K562 (cell line): ENCODE results near the gene HMGN1. TPM values are rescaled to one million over a fixed set of nuclear protein-coding genes. Genes with fewer than 3 reads are reported as not detected.

ENCODE experiments used
- C11orf30 ChIP-seq: fragments of 450-650 bp; IDR thresholded peaks from 2 replicates; pipeline ENCODE4 v1.6.1; 2016; ENCODE audit warnings: low read depth, mild to moderate bottlenecking
- CBX1 ChIP-seq: sonication (generic); IDR thresholded peaks from 2 replicates; pipeline ENCODE4 v1.6.1; 2016; ENCODE audit warnings: antibody characterized with exemption, low read depth, mild to moderate bottlenecking
- FOXA1 ChIP-seq: fragments of 450-650 bp; IDR thresholded peaks from 2 replicates; pipeline ENCODE4 v1.6.1; 2016; ENCODE audit warnings: mild to moderate bottlenecking, borderline replicate concordance
- KDM4B ChIP-seq, 2 experiments: fragments of 450-650 bp in 1 of 2; sonication (generic) in 1 of 2; IDR thresholded peaks; 2 replicates each; pipeline ENCODE4 v1.6.1; 2016 to 2017; ENCODE audit warnings: borderline replicate concordance in 2 of 2, antibody characterized with exemption in 1 of 2, low read depth in 1 of 2, mild to moderate bottlenecking in 1 of 2
- MLLT1 ChIP-seq, 2 experiments: fragments of 450-650 bp; IDR thresholded peaks; 2 replicates each; pipeline ENCODE4 v1.6.1; 2016
- NBN ChIP-seq: fragments of 450-650 bp; IDR thresholded peaks from 2 replicates; pipeline ENCODE4 v1.6.1; 2016; ENCODE audit warnings: low read depth, mild to moderate bottlenecking
- SRF ChIP-seq, 2 experiments: fragments of 250-450, 450-650 bp in 1 of 2; sonication (Bioruptor Pico) in 1 of 2; sonication (generic) in 1 of 2; formaldehyde crosslinking; IDR thresholded peaks; 2 replicates each; pipeline versions ENCODE4 v1.5.0 to v1.5.1; 2020 to 2022; ENCODE audit warnings: mild to moderate bottlenecking in 1 of 2, missing genetic modification reagents in 1 of 2
- TFAM ChIP-seq: fragments of 250-450 bp; sonication (Bioruptor Pico); conservative IDR thresholded peaks from 2 replicates; pipeline ENCODE4 v1.5.0; 2021; ENCODE audit warnings: mild to moderate bottlenecking, moderate library complexity
- ZNF253 ChIP-seq: fragments of 250-450 bp; sonication (Bioruptor Pico); conservative IDR thresholded peaks from 2 replicates; pipeline ENCODE4 v1.6.1; 2021; ENCODE audit warnings: mild to moderate bottlenecking
- ZNF57 ChIP-seq: fragments of 450-650 bp; formaldehyde crosslinking; IDR thresholded peaks from 2 replicates; pipeline ENCODE4 v1.4.0; 2020; ENCODE audit warnings: mild to moderate bottlenecking, moderate library complexity
- polyA plus RNA-seq, 8 experiments: library from polyadenylated mRNA; depleted of rRNA in 4 of 8; stranded (reverse) in 5 of 8; unstranded in 3 of 8; fragments of >200 nt; fragmentation: Nextera tagmentation in 2 of 8; fragmentation: Illumina TruSeq in 1 of 8; extraction: Ambion mirVana in 2 of 8; extraction: Trizol in 1 of 8; gene quantifications; 2 replicates each; pipeline versions ENCODE4 v1.2.1 to v1.2.3, GENCODE V29; 2011 to 2014; ENCODE audit warnings: inconsistent platforms in 1 of 8, missing spikeins in 1 of 8
- total RNA-seq, 7 experiments: library from RNA; depleted of rRNA in 6 of 7; stranded (reverse); fragments of >200 nt in 6 of 7; fragmentation: Illumina TruSeq in 2 of 7; extraction: Trizol in 2 of 7; gene quantifications; 2 replicates each; pipeline versions ENCODE4 v1.2.1 to v1.2.3, GENCODE V29; 2011 to 2021; ENCODE audit warnings: low replicate concordance in 1 of 7
- TF ChIP-seq, protein P1 (sequence below): fragments of 450-650 bp; IDR thresholded peaks from one replicate; pipeline ENCODE4 v1.6.1; 2018; ENCODE audit warnings: mild to moderate bottlenecking, moderate library complexity; ENCODE audit not compliant: partially characterized antibody
- TF ChIP-seq, protein P2 (sequence below), 3 experiments: fragments of 200-800 bp in 1 of 3; fragments of 250-450 bp in 1 of 3; fragments of 450-650 bp in 1 of 3; sonication (Bioruptor Pico) in 1 of 3; sonication (Bioruptor generic) in 1 of 3; formaldehyde crosslinking in 1 of 3; IDR thresholded peaks; 2 replicates each; pipeline versions ENCODE4 v1.6.1 to v1.8.0; 2016 to 2022; ENCODE audit warnings: mild to moderate bottlenecking in 2 of 3, missing genetic modification characterization in 2 of 3, missing compliant biosample characterization in 1 of 3, moderate library complexity in 1 of 3
- TF ChIP-seq, protein P3 (sequence below): sonication (generic); formaldehyde crosslinking; IDR thresholded peaks from 2 replicates; pipeline ENCODE4 v1.8.0; 2023; ENCODE audit warnings: mild to moderate bottlenecking, missing genetic modification reagents

The HMGN1 gene
- total and polyA plus RNA-seq, 9 of the 15 experiments (the other 6 are each of a cell fraction or from before 2014, with no cell fraction given), result 124 to 626 (median 498) TPM

DNA sequence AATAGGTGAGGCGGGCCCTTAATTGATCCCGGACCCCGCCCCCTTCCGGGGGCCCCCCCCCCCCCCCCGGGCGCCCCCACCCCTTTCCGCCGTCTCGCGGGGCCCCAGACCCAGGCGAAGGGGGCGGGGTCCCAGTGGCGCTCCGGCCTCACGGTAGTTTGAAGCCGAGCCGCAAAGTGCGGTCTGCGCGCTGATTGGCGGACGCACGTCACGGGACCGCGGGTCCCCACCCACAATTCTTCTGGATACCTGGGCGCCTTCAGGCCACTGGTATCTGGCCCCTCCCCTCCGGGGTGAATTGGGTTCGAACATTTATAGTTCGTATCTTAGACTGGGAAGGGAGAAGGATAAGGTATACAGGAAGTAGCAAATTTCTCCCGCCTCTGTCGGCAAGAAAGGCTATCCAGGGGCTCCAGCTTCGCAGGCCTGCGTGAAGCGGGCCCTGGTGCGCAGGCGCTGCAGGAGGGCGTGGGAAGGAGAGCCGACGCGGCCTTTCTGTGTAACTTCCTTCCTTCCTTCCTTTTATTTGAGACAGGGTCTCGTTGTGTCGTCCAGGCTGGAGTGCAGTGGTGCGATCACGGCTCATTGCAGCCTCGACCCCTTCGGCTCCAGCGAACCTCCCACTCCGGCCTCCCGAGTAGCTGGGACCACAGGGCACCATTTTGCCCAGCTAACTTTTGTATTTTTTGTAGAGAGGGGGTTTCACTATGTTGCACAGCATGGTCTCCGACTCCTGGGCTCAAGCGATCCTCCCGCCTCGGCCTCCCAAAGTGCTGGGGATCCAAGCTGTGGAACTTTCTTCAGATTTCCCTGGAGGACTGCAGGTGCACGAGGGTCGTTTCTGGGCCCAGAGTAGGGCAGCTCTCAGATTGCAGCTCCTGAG is 564 bp upstream of the HMGN1 start (continued):
- TF ChIP-seq FOXA1 (no peak), MLLT1 (IDR thresholded peaks at IDR 0.05) (peak; percentile 78 to 88), ZNF57 (CRISPR knock-in tag) (no peak), SRF (CRISPR knock-in tag; IDR thresholded peaks at IDR 0.05) (peak in 1 of 2 experiments; percentile 8; a peak in 1 of 4 replicates), CBX1 (peak; percentile 93; the same call in 1 of the 2 replicates), KDM4B (IDR thresholded peaks at IDR 0.05; ENCODE audit: borderline replicate concordance in 2 of 2, low read depth in 1 of 2) (peak in 1 of 2 experiments; percentile 84; a peak in 2 of 4 replicates), ZNF253 (no peak), C11orf30 (peak; percentile 64), TFAM (CRISPR knock-in tag) (no peak), NBN (peak; percentile 79)
- TF ChIP-seq, protein P1, sequence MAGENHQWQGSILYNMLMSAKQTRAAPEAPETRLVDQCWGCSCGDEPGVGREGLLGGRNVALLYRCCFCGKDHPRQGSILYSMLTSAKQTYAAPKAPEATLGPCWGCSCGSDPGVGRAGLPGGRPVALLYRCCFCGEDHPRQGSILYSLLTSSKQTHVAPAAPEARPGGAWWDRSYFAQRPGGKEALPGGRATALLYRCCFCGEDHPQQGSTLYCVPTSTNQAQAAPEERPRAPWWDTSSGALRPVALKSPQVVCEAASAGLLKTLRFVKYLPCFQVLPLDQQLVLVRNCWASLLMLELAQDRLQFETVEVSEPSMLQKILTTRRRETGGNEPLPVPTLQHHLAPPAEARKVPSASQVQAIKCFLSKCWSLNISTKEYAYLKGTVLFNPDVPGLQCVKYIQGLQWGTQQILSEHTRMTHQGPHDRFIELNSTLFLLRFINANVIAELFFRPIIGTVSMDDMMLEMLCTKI, result no peak
- TF ChIP-seq, protein P2, sequence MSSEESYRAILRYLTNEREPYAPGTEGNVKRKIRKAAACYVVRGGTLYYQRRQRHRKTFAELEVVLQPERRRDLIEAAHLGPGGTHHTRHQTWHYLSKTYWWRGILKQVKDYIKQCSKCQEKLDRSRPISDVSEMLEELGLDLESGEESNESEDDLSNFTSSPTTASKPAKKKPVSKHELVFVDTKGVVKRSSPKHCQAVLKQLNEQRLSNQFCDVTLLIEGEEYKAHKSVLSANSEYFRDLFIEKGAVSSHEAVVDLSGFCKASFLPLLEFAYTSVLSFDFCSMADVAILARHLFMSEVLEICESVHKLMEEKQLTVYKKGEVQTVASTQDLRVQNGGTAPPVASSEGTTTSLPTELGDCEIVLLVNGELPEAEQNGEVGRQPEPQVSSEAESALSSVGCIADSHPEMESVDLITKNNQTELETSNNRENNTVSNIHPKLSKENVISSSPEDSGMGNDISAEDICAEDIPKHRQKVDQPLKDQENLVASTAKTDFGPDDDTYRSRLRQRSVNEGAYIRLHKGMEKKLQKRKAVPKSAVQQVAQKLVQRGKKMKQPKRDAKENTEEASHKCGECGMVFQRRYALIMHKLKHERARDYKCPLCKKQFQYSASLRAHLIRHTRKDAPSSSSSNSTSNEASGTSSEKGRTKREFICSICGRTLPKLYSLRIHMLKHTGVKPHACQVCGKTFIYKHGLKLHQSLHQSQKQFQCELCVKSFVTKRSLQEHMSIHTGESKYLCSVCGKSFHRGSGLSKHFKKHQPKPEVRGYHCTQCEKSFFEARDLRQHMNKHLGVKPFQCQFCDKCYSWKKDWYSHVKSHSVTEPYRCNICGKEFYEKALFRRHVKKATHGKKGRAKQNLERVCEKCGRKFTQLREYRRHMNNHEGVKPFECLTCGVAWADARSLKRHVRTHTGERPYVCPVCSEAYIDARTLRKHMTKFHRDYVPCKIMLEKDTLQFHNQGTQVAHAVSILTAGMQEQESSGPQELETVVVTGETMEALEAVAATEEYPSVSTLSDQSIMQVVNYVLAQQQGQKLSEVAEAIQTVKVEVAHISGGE (CRISPR knock-in tag; IDR thresholded peaks at IDR 0.05), result peak in 1 of 3 experiments; percentile 69; a peak in 2 of 6 replicates
- TF ChIP-seq, protein P3, sequence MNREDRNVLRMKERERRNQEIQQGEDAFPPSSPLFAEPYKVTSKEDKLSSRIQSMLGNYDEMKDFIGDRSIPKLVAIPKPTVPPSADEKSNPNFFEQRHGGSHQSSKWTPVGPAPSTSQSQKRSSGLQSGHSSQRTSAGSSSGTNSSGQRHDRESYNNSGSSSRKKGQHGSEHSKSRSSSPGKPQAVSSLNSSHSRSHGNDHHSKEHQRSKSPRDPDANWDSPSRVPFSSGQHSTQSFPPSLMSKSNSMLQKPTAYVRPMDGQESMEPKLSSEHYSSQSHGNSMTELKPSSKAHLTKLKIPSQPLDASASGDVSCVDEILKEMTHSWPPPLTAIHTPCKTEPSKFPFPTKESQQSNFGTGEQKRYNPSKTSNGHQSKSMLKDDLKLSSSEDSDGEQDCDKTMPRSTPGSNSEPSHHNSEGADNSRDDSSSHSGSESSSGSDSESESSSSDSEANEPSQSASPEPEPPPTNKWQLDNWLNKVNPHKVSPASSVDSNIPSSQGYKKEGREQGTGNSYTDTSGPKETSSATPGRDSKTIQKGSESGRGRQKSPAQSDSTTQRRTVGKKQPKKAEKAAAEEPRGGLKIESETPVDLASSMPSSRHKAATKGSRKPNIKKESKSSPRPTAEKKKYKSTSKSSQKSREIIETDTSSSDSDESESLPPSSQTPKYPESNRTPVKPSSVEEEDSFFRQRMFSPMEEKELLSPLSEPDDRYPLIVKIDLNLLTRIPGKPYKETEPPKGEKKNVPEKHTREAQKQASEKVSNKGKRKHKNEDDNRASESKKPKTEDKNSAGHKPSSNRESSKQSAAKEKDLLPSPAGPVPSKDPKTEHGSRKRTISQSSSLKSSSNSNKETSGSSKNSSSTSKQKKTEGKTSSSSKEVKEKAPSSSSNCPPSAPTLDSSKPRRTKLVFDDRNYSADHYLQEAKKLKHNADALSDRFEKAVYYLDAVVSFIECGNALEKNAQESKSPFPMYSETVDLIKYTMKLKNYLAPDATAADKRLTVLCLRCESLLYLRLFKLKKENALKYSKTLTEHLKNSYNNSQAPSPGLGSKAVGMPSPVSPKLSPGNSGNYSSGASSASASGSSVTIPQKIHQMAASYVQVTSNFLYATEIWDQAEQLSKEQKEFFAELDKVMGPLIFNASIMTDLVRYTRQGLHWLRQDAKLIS (CRISPR knock-in tag), result peak; percentile 66
